VCaP (cell line): ENCODE data around the gene PIGT.

Experiments used
- H3K27ac ChIP-seq: fragments of 450-650 bp; 2 replicates; pipeline ENCODE4 v1.5.1; 2017
- TF ChIP-seq, protein P1 (sequence below): fragments of 450-650 bp; conservative IDR thresholded peaks from 2 replicates; pipeline ENCODE4 v1.5.1; 2017; ENCODE audit warnings: mild to moderate bottlenecking, moderate library complexity

PIGT gene

DNA sequence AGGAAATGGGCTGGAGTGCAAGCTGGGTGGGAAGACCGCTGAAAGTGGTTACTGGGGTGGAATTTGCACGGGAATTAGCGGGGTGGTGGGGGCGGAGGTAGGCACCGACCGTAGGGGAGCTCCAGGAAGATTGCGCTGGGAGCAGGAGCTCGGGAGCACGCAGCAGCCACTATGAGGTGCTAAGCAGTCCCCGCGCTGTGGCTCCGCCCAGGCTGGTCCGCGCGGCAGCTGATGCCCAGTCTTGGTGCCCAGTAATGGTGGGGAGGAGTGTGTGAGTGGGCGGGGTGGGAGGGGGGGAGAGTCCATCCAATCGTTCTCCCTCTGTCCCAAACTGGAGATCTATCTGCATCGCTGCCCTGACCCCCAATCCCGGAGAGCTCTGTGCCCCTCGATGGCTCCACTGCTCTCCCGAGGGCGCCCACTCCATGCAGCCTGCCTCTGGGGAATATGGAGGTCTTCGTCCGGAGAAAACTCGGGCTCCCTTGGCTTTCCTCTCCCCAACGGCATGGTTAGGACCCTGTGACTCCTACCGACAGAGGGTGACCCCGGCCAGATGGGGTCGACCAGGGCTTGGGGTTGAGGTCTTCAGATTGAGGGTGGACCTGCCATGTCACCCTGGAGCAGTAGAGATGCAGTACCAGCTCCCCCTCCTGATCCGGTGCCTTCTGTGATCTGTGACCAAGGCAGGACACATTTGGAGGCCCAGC lies 43.1 kb upstream of the PIGT start:
- no peak overlapping the region for H3K27ac ChIP-seq
- TF ChIP-seq, protein P1, sequence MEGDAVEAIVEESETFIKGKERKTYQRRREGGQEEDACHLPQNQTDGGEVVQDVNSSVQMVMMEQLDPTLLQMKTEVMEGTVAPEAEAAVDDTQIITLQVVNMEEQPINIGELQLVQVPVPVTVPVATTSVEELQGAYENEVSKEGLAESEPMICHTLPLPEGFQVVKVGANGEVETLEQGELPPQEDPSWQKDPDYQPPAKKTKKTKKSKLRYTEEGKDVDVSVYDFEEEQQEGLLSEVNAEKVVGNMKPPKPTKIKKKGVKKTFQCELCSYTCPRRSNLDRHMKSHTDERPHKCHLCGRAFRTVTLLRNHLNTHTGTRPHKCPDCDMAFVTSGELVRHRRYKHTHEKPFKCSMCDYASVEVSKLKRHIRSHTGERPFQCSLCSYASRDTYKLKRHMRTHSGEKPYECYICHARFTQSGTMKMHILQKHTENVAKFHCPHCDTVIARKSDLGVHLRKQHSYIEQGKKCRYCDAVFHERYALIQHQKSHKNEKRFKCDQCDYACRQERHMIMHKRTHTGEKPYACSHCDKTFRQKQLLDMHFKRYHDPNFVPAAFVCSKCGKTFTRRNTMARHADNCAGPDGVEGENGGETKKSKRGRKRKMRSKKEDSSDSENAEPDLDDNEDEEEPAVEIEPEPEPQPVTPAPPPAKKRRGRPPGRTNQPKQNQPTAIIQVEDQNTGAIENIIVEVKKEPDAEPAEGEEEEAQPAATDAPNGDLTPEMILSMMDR = no peak

DNA sequence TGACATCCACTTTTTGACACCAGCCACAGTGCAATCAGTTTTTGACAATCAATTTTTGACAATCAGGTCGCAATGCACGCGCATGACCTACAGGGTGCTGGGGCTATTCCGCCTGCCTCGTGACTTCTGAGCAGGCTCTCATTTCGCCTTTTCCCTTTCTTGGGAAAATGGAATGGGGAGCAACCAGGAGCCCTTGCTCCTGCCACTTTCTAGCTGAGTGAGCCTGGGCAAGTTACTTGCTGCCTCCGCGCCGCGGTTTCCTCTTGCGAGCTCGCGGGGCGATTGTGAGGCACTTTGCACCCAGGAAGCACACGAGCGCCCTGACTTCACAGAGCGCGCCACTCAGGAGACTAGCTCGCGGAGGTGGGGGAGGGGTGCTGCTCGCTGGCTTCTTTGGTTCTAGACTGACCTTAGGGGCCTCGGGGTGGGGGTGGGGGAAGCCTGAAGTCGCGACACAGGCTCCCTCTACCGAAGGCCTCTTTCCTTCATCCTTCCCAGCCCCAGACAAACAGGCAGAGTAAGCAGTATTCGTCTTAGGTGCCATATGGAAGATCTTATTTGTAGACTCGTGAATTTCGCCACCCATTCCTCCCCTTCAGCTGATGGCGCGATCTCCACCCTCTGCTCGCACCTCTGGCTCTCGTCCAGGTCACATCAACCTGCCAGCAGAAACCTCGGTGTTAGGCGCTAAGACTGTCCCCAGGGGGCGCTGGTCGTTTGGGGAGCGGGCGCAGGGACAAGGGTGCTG lies 42.4 kb upstream of the PIGT start:
- TF ChIP-seq, protein P1 = peak; percentile 98
- peak overlapping the region; percentile 9; the same call in 1 of the 2 replicates for H3K27ac ChIP-seq

DNA sequence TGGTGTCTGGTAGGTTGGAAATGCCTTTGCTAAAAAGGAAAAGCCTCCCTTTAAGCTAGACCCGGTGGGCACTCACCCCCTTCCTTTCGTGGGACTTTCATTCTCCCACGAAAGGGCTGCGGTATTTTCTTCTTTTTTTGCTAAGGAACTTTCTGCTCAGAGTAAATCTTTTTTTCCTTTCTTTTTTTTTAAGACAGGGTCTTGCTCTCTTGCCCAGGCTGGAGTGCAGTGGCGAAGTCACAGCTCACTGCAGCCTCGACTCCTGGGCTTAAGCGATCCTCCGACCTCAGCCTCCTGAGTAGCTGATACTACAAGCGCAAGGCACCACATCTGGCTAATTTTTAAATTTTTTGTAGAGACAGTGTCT lies 41.9 kb upstream of the PIGT start:
- TF ChIP-seq, protein P1 = peak; percentile 46
- H3K27ac ChIP-seq = peak overlapping the region; percentile 9; the same call in 1 of the 2 replicates

DNA sequence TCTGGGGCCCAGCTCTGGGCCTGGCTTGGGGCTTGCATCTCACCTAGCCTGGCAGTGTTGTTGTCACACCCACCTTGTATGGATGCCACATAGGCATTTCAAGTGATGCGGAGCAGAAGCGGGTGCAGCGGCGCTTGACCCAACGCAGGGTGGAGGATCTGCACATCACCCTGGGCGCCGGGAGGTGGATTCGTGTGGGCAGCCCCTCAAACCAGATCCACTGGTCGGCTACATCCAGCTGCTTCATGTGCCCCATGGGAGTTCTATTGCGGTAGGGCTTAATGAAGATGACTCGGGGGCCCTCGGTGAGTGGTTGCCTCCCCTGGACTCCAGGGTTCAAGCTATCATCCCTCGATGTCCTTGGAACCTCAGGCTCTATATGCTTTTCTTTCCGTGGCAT lies 41.0 kb upstream of the PIGT start:
- TF ChIP-seq, protein P1 = no peak
- no peak overlapping the region for H3K27ac ChIP-seq

DNA sequence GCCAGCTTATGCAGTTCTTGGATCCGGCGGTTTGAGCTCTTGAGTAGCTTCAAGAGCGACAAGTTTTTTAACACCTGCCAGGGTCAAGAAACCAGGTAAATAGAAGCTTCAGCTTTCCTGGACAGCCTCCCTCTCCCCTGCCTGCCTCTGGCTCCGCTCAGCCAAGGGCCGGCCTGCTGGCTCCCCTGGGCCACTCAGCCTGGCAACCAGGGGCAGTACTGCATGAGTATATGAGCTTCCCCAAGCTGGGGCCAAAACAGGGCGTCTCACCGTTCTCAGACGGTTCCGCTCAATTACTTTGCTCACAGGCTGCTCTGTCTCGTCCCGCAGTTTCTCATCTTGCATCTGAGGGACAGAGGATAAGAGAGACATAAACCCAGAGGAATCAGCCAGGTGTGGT lies 38.7 kb upstream of the PIGT start:
- TF ChIP-seq, protein P1 = no peak
- H3K27ac ChIP-seq = no peak overlapping the region

DNA sequence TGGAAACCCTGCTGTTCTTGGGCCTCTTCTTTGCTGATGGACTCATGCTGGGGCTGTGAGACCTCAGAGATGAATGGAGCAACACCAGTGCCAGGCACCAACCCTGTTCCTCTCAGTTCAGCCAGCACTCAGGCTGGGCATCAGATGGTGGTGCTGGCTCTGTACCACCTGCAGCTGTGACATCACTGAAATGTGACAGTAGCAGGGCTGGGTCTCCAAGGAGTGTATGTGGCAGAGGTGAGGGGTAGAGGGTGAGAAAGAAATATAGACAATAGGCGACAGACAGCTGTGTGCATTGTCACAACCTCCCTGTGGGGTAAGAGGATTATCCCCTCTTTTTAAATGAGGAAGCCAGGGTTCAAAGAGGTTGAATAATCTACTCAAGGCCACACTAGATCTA lies 37.8 kb upstream of the PIGT start, which contains the start of gene TP53TG5:
Gene TP53TG5, minus strand, starts transcription at position 135 of the 400 bp plus-strand sequence. Its CDS starts 89 bp downstream, at position 46.
- TF ChIP-seq, protein P1 = no peak

DNA sequence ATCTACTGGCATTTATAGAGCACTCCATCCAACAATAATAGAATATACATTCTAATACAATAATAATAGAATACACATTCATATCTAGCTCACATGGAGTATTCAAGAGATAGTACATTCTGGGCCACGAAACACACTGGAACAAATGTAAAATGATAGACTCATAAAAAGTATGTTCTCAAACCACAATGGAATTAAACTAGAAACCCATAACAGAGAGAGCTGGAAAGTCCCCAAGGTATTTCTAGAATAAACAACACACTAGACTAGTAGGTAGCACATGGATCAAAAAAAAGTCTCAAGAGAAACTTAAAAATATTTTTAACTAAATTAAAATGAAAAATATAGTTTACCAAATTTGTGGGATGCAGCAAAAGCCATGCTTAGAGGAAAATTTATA lies 28.7 kb upstream of the PIGT start:
- TF ChIP-seq, protein P1 = no peak
- no peak overlapping the region for H3K27ac ChIP-seq

More for the DNA sequence above, 37.8 kb upstream of the PIGT start, which contains the start of gene TP53TG5:
- no peak within 1 kb of the TSS for H3K27ac ChIP-seq
